K562 (cell line): Measurements from ENCODE around the gene NDUFAF2. TPM values are rescaled to one million over a fixed set of nuclear protein-coding genes. Genes with fewer than 3 reads are reported as not detected.

ENCODE experiments used
- ARID2 ChIP-seq: fragments of 450-650 bp; IDR thresholded peaks from 2 replicates; pipeline ENCODE4 v1.6.1; 2017; ENCODE audit warnings: antibody characterized with exemption, mild to moderate bottlenecking
- ATF7 ChIP-seq: fragments of 450-650 bp; IDR thresholded peaks from 2 replicates; pipeline ENCODE4 v1.7.1; 2014; ENCODE audit warnings: mild to moderate bottlenecking, moderate library complexity
- BCL6 ChIP-seq: fragments of 250-450 bp; sonication (Bioruptor Pico); IDR thresholded peaks from 2 replicates; pipeline ENCODE4 v1.4.0; 2020
- BHLHE40 ChIP-seq: IDR thresholded peaks from 2 replicates; pipeline ENCODE4 v1.6.1; 2011; ENCODE audit warnings: low read length, improper control_type of control experiment
- CBX3 ChIP-seq, 2 experiments: IDR thresholded peaks; 1 replicate in 1 of 2; 2 replicates in 1 of 2; pipeline ENCODE4 v1.6.1; 2012; ENCODE audit warnings: inconsistent platforms in 2 of 2, low read length in 2 of 2, borderline replicate concordance in 1 of 2, control low read depth in 1 of 2
- DLX4 ChIP-seq: fragments of 250-450 bp; sonication (Bioruptor Pico); IDR thresholded peaks from 2 replicates; pipeline ENCODE4 v1.6.1; 2021; ENCODE audit warnings: mild to moderate bottlenecking
- E2F6 ChIP-seq, 2 experiments: IDR thresholded peaks; 2 replicates each; pipeline ENCODE4 v1.6.1; 2011; ENCODE audit warnings: borderline replicate concordance in 1 of 2, control low read depth in 1 of 2, low read depth in 1 of 2, low read length in 1 of 2, mild to moderate bottlenecking in 1 of 2, mixed read lengths in 1 of 2, moderate library complexity in 1 of 2; ENCODE audit not compliant: insufficient read depth in 1 of 2, insufficient read length in 1 of 2, poor library complexity in 1 of 2, severe bottlenecking in 1 of 2; ENCODE audit errors: extremely low read depth in 1 of 2
- ETV1 ChIP-seq: fragments of 450-650 bp; conservative IDR thresholded peaks from 2 replicates; pipeline ENCODE4 v1.6.1; 2016; ENCODE audit warnings: missing genetic modification characterization, control low read depth, low read depth, missing compliant biosample characterization
- ILF3 ChIP-seq: fragments of 450-650 bp; IDR thresholded peaks from 2 replicates; pipeline ENCODE4 v1.6.1; 2018; ENCODE audit warnings: antibody characterized with exemption, mild to moderate bottlenecking, moderate library complexity, borderline replicate concordance
- MCM7 ChIP-seq, 2 experiments: fragments of 450-650 bp; IDR thresholded peaks; 2 replicates each; pipeline ENCODE4 v1.6.1; 2016 to 2018
- MTA3 ChIP-seq: fragments of 450-650 bp; formaldehyde crosslinking; IDR thresholded peaks from 2 replicates; pipeline ENCODE4 v1.6.1; 2017; ENCODE audit warnings: mild to moderate bottlenecking, borderline replicate concordance
- MXI1 ChIP-seq: IDR thresholded peaks from 2 replicates; pipeline ENCODE4 v1.6.1; 2011; ENCODE audit warnings: low read depth, mild to moderate bottlenecking, improper control_type of control experiment, low read length
- NFIX ChIP-seq: fragments of 250-450 bp; sonication (Bioruptor Pico); IDR thresholded peaks from 2 replicates; pipeline ENCODE4 v1.4.0; 2020; ENCODE audit warnings: low read depth, mild to moderate bottlenecking, moderate library complexity
- PCBP2 ChIP-seq: fragments of 200-400 bp; formaldehyde crosslinking; IDR thresholded peaks from 2 replicates; pipeline ENCODE4 v1.6.1; 2018; ENCODE audit warnings: low read length, low read depth, mild to moderate bottlenecking, moderate library complexity; ENCODE audit not compliant: poor library complexity, severe bottlenecking
- PHB2 ChIP-seq: fragments of 450-650 bp; IDR thresholded peaks from 2 replicates; pipeline ENCODE4 v1.6.1; 2017; ENCODE audit warnings: low read depth
- PHF8 ChIP-seq: fragments of 200-600 bp; sonication (generic); IDR thresholded peaks from 2 replicates; pipeline ENCODE4 v1.6.1; 2012; ENCODE audit warnings: mixed run types, mild to moderate bottlenecking, inconsistent platforms, low read length, moderate library complexity, borderline replicate concordance
- PREB ChIP-seq: sonication (generic); formaldehyde crosslinking; IDR thresholded peaks from 2 replicates; pipeline ENCODE4 v1.8.1; 2023; ENCODE audit warnings: mild to moderate bottlenecking, missing genetic modification reagents
- PURB ChIP-seq: sonication (generic); formaldehyde crosslinking; IDR thresholded peaks from 2 replicates; pipeline ENCODE4 v1.9.0; 2021; ENCODE audit warnings: low read depth, mild to moderate bottlenecking, missing genetic modification reagents
- SIX5 ChIP-seq, 2 experiments: IDR thresholded peaks; 2 replicates each; pipeline ENCODE4 v1.6.1; 2011; ENCODE audit warnings: low read length in 2 of 2, borderline replicate concordance in 1 of 2, low read depth in 1 of 2, mild to moderate bottlenecking in 1 of 2, moderate library complexity in 1 of 2; ENCODE audit not compliant: insufficient read depth in 1 of 2
- SP1 ChIP-seq: sonication (generic); formaldehyde crosslinking; IDR thresholded peaks from 2 replicates; pipeline ENCODE4 v1.8.1; 2022; ENCODE audit warnings: mild to moderate bottlenecking, missing genetic modification reagents
- STAT5A ChIP-seq: IDR thresholded peaks from 2 replicates; pipeline ENCODE4 v1.6.1; 2012; ENCODE audit warnings: low read length, inconsistent platforms, borderline replicate concordance
- USF2 ChIP-seq: sonication (generic); formaldehyde crosslinking; IDR thresholded peaks from 2 replicates; pipeline ENCODE4 v1.5.0; 2020; ENCODE audit warnings: missing genetic modification reagents
- ZC3H8 ChIP-seq: fragments of 450-650 bp; IDR thresholded peaks from 2 replicates; pipeline ENCODE4 v1.6.1; 2017
- ZKSCAN3 ChIP-seq: fragments of 250-450 bp; sonication (Bioruptor Pico); IDR thresholded peaks from 2 replicates; pipeline ENCODE4 v1.4.0; 2020
- ZNF561 ChIP-seq: fragments of 450-650 bp; formaldehyde crosslinking; conservative IDR thresholded peaks from 2 replicates; pipeline ENCODE4 v1.4.0; 2020; ENCODE audit warnings: mild to moderate bottlenecking, moderate library complexity
- ZNF668 ChIP-seq: fragments of 250-450 bp; sonication (Bioruptor Pico); IDR thresholded peaks from 2 replicates; pipeline ENCODE4 v1.8.0; 2022; ENCODE audit warnings: mild to moderate bottlenecking, inconsistent platforms
- polyA plus RNA-seq, 8 experiments: library from polyadenylated mRNA; depleted of rRNA in 4 of 8; stranded (reverse) in 5 of 8; unstranded in 3 of 8; fragments of >200 nt; fragmentation: Nextera tagmentation in 2 of 8; fragmentation: Illumina TruSeq in 1 of 8; extraction: Ambion mirVana in 2 of 8; extraction: Trizol in 1 of 8; gene quantifications; 2 replicates each; pipeline versions ENCODE4 v1.2.1 to v1.2.3, GENCODE V29; 2011 to 2014; ENCODE audit warnings: inconsistent platforms in 1 of 8, missing spikeins in 1 of 8
- total RNA-seq, 7 experiments: library from RNA; depleted of rRNA in 6 of 7; stranded (reverse); fragments of >200 nt in 6 of 7; fragmentation: Illumina TruSeq in 2 of 7; extraction: Trizol in 2 of 7; gene quantifications; 2 replicates each; pipeline versions ENCODE4 v1.2.1 to v1.2.3, GENCODE V29; 2011 to 2021; ENCODE audit warnings: low replicate concordance in 1 of 7

The NDUFAF2 gene
- total and polyA plus RNA-seq, 9 of the 15 experiments (the other 6 are each of a cell fraction or from before 2014, with no cell fraction given), result 56.0 to 155 (median 95.9) TPM

- TF ChIP-seq E2F6 (IDR thresholded peaks at IDR 0.05; ENCODE audit: borderline replicate concordance in 1 of 2, extremely low read depth in 1 of 2, insufficient read depth in 1 of 2, insufficient read length in 1 of 2, low read depth in 1 of 2, low read length in 1 of 2, poor library complexity in 1 of 2, severe bottlenecking in 1 of 2), result peak; percentile 72 to 83
- TF ChIP-seq ARID2, result no peak
- TF ChIP-seq PREB, result no peak
- TF ChIP-seq BCL6 (CRISPR knock-in tag), result no peak
- TF ChIP-seq STAT5A, result no peak
- TF ChIP-seq MCM7 (IDR thresholded peaks at IDR 0.05), result no peak
- no peak for TF ChIP-seq ZKSCAN3 (CRISPR knock-in tag)
- no peak for TF ChIP-seq CBX3 (IDR thresholded peaks at IDR 0.05; ENCODE audit: borderline replicate concordance in 1 of 2, low read length in 2 of 2)
- TF ChIP-seq ATF7, result no peak; the same call in 1 of the 2 replicates
- peak; percentile 57; the same call in 1 of the 2 replicates for TF ChIP-seq SP1 (CRISPR knock-in tag)
- no peak for TF ChIP-seq PCBP2
- peak; percentile 38; the same call in 1 of the 2 replicates for TF ChIP-seq MTA3
- TF ChIP-seq PURB, result no peak
- 0 out of 2 replicates have a peak, but pooled peaks have one; percentile 3 for TF ChIP-seq BHLHE40
- TF ChIP-seq ZNF561 (CRISPR knock-in tag), result no peak
- no peak for TF ChIP-seq ETV1 (tag)
- TF ChIP-seq ZNF668 (CRISPR knock-in tag), result no peak
- TF ChIP-seq ZC3H8, result no peak
- TF ChIP-seq DLX4 (CRISPR knock-in tag), result no peak
- TF ChIP-seq NFIX, result no peak
- peak; percentile 74; the same call in 1 of the 2 replicates for TF ChIP-seq PHF8
- no peak for TF ChIP-seq PHB2
- TF ChIP-seq MXI1, result no peak
- TF ChIP-seq ILF3, result no peak
- no peak for TF ChIP-seq USF2
- TF ChIP-seq SIX5 (IDR thresholded peaks at IDR 0.05; ENCODE audit: borderline replicate concordance in 1 of 2, insufficient read depth in 1 of 2, low read depth in 1 of 2, low read length in 2 of 2), result no peak
Measured at GRCh38 chr5:60944904-60945812, at the start of gene NDUFAF2, which contains the start of gene ERCC8 (continued).
